Measurements from ENCODE around the gene EFCAB13. TPM values are rescaled to one million over a fixed set of nuclear protein-coding genes. Genes with fewer than 3 reads are reported as not detected.

Gene EFCAB13
- total RNA-seq, 1 donor, result 6.9 TPM

GRCh38 chr17:47301831-47302230, 21.9 kb upstream of the EFCAB13 start:
- no peak overlapping the region for H3K4me3 ChIP-seq (ENCODE audit: insufficient read depth, low read length)
- H3K36me3 ChIP-seq (ENCODE audit: insufficient read depth, low read length), result peaks cover 31% of the 10 kb centered on the region
- H3K4me2 ChIP-seq (ENCODE audit: insufficient read depth, low read length), result no peak overlapping the region
- no peaks in the 10 kb centered on the region for H3K79me2 ChIP-seq (ENCODE audit: insufficient read depth, low read length)
- peaks cover 16% of the 10 kb centered on the region for H3K4me1 ChIP-seq (ENCODE audit: insufficient read depth, low read length)
- H2AFZ ChIP-seq (ENCODE audit: low read length), result no peak overlapping the region
- no peaks in the 10 kb centered on the region for H3K27me3 ChIP-seq (ENCODE audit: insufficient read depth, low read length)
- TF ChIP-seq CTCF (IDR thresholded peaks at IDR 0.05; ENCODE audit: extremely low read depth, low read depth, low read length), result no peak
- H4K20me1 ChIP-seq (ENCODE audit: insufficient read depth, low read length), result no peaks in the 10 kb centered on the region
- no peak overlapping the region for H3K27ac ChIP-seq (ENCODE audit: low read depth, low read length)
- no peaks in the 10 kb centered on the region for H3K9me3 ChIP-seq (ENCODE audit: low read depth, low read length)
- no peak for DNase-seq (ENCODE audit: insufficient read length, low spot score, missing footprints)

GRCh38 chr17:47304186-47304585, 19.6 kb upstream of the EFCAB13 start:
- Histone ChIP-seq H3K27me3 (ENCODE audit: insufficient read depth, low read length) (no peaks in the 10 kb centered on the region), H3K4me2 (ENCODE audit: insufficient read depth, low read length) (no peak overlapping the region), H3K36me3 (ENCODE audit: insufficient read depth, low read length) (peaks cover 42% of the 10 kb centered on the region), H4K20me1 (ENCODE audit: insufficient read depth, low read length) (no peaks in the 10 kb centered on the region), H3K4me3 (ENCODE audit: insufficient read depth, low read length) (no peak overlapping the region), H3K9me3 (ENCODE audit: low read depth, low read length) (no peaks in the 10 kb centered on the region), H3K4me1 (ENCODE audit: insufficient read depth, low read length) (peaks cover 16% of the 10 kb centered on the region), H3K27ac (ENCODE audit: low read depth, low read length) (no peak overlapping the region), H3K79me2 (ENCODE audit: insufficient read depth, low read length) (no peaks in the 10 kb centered on the region), H2AFZ (ENCODE audit: low read length) (no peak overlapping the region)
- no peak for DNase-seq (ENCODE audit: insufficient read length, low spot score, missing footprints)
- TF ChIP-seq CTCF (IDR thresholded peaks at IDR 0.05; ENCODE audit: extremely low read depth, low read depth, low read length), result no peak

GRCh38 chr17:47305302-47305923, 18.3 kb upstream of the EFCAB13 start:
- H4K20me1 ChIP-seq (ENCODE audit: insufficient read depth, low read length), result no peaks in the 10 kb centered on the region
- H3K27ac ChIP-seq (ENCODE audit: low read depth, low read length), result peak overlapping the region; percentile 75
- no peak for TF ChIP-seq CTCF (IDR thresholded peaks at IDR 0.05; ENCODE audit: extremely low read depth, low read depth, low read length)
- peak overlapping the region; percentile 52 for H3K4me2 ChIP-seq (ENCODE audit: insufficient read depth, low read length)
- DNase-seq (ENCODE audit: insufficient read length, low spot score, missing footprints), result peak; percentile 97
- no peak overlapping the region for H2AFZ ChIP-seq (ENCODE audit: low read length)
- no peaks in the 10 kb centered on the region for H3K27me3 ChIP-seq (ENCODE audit: insufficient read depth, low read length)
- H3K79me2 ChIP-seq (ENCODE audit: insufficient read depth, low read length), result no peaks in the 10 kb centered on the region
- H3K4me3 ChIP-seq (ENCODE audit: insufficient read depth, low read length), result no peak overlapping the region
- H3K36me3 ChIP-seq (ENCODE audit: insufficient read depth, low read length), result peaks cover 46% of the 10 kb centered on the region
- peaks cover 16% of the 10 kb centered on the region for H3K4me1 ChIP-seq (ENCODE audit: insufficient read depth, low read length)
- no peaks in the 10 kb centered on the region for H3K9me3 ChIP-seq (ENCODE audit: low read depth, low read length)

GRCh38 chr17:47310186-47310733, 13.5 kb upstream of the EFCAB13 start:
- Histone ChIP-seq H3K4me3 (ENCODE audit: insufficient read depth, low read length) (no peak overlapping the region), H3K36me3 (ENCODE audit: insufficient read depth, low read length) (peaks cover 30% of the 10 kb centered on the region), H2AFZ (ENCODE audit: low read length) (no peak overlapping the region), H3K9me3 (ENCODE audit: low read depth, low read length) (no peaks in the 10 kb centered on the region), H3K79me2 (ENCODE audit: insufficient read depth, low read length) (no peaks in the 10 kb centered on the region), H4K20me1 (ENCODE audit: insufficient read depth, low read length) (no peaks in the 10 kb centered on the region), H3K27me3 (ENCODE audit: insufficient read depth, low read length) (no peaks in the 10 kb centered on the region), H3K27ac (ENCODE audit: low read depth, low read length) (no peak overlapping the region), H3K4me1 (ENCODE audit: insufficient read depth, low read length) (peaks cover 20% of the 10 kb centered on the region), H3K4me2 (ENCODE audit: insufficient read depth, low read length) (no peak overlapping the region)
- no peak for DNase-seq (ENCODE audit: insufficient read length, low spot score, missing footprints)
- no peak for TF ChIP-seq CTCF (IDR thresholded peaks at IDR 0.05; ENCODE audit: extremely low read depth, low read depth, low read length)
